Right lobe of liver (tissue), 4 donors: ENCODE data around the gene EDNRB.

Experiments
- CTCF ChIP-seq, 4 donors: fragments of 200-600 bp in 3 of 4; fragments of 450-650 bp in 1 of 4; IDR thresholded peaks; one replicate each; pipeline versions ENCODE4 v1.5.1 to v1.8.0; 2016 to 2022; ENCODE audit warnings: antibody characterized with exemption in 4 of 4, mild to moderate bottlenecking in 2 of 4
- POLR2A ChIP-seq: fragments of 450-650 bp; IDR thresholded peaks from one replicate; pipeline ENCODE4 v1.6.1; 2017; ENCODE audit warnings: antibody characterized with exemption, mild to moderate bottlenecking
- donor health status: DM: no; HTN: no; CAD: no.
- donor health status: DM: no; HTN: no; CAD: no.
- donor health status: DM: no; HTN: yes; CAD: no.

- TF ChIP-seq CTCF (IDR thresholded peaks at IDR 0.05) (no peak), POLR2A (no peak)
Observed at GRCh38 chr13:77853703-77854102, 64.9 kb downstream of the EDNRB start.
